SK-N-SH treated with all-trans-retinoic acid at 6 μM for 48 hours (cell line): Measurements from ENCODE around the gene RABGAP1L.

ENCODE experiments used
- ARNTL ChIP-seq: fragments of 450-650 bp; formaldehyde crosslinking; IDR thresholded peaks from 2 replicates; pipeline ENCODE4 v1.5.0; 2020; ENCODE audit warnings: low read depth, mild to moderate bottlenecking, moderate library complexity, borderline replicate concordance
- BACH2 ChIP-seq: fragments of 250-450 bp; sonication (Bioruptor Pico); IDR thresholded peaks from 2 replicates; pipeline ENCODE4 v1.9.0; 2021; ENCODE audit warnings: mild to moderate bottlenecking, borderline replicate concordance
- CREB5 ChIP-seq: fragments of 250-450 bp; sonication (Bioruptor Pico); IDR thresholded peaks from 2 replicates; pipeline ENCODE4 v1.5.1; 2020; ENCODE audit warnings: low read depth, mild to moderate bottlenecking, moderate library complexity
- CSRNP3 ChIP-seq: fragments of 250-450 bp; sonication (Bioruptor Pico); IDR thresholded peaks from 2 replicates; pipeline ENCODE4 v1.5.1; 2021; ENCODE audit warnings: mild to moderate bottlenecking, moderate library complexity
- ESRRG ChIP-seq: fragments of 250-450 bp; sonication (Bioruptor Pico); IDR thresholded peaks from 2 replicates; pipeline ENCODE4 v1.6.1; 2021; ENCODE audit warnings: mild to moderate bottlenecking
- ISL1 ChIP-seq: fragments of 250-450 bp; sonication (Bioruptor Pico); IDR thresholded peaks from 2 replicates; pipeline ENCODE4 v2.1.2; 2022; ENCODE audit warnings: mild to moderate bottlenecking, moderate library complexity
- SNAI2 ChIP-seq: fragments of 250-450 bp; sonication (Bioruptor Pico); IDR thresholded peaks from 2 replicates; pipeline ENCODE4 v1.5.0; 2020; ENCODE audit warnings: mild to moderate bottlenecking, moderate library complexity
- TOX ChIP-seq: fragments of 250-450 bp; sonication (Bioruptor Pico); IDR thresholded peaks from 2 replicates; pipeline ENCODE4 v1.8.0; 2021; ENCODE audit warnings: mild to moderate bottlenecking, moderate library complexity, borderline replicate concordance
- ZFP3 ChIP-seq: fragments of 250-450 bp; sonication (Bioruptor Pico); IDR thresholded peaks from 2 replicates; pipeline ENCODE4 v1.5.0; 2020; ENCODE audit warnings: mild to moderate bottlenecking, moderate library complexity
- ZFP30 ChIP-seq: fragments of 450-650 bp; formaldehyde crosslinking; IDR thresholded peaks from 2 replicates; pipeline ENCODE4 v1.5.0; 2022; ENCODE audit warnings: mild to moderate bottlenecking, moderate library complexity
- ZNF565 ChIP-seq: fragments of 450-650 bp; formaldehyde crosslinking; conservative IDR thresholded peaks from 2 replicates; pipeline ENCODE4 v1.5.0; 2020; ENCODE audit warnings: low read depth, mild to moderate bottlenecking, moderate library complexity
- TF ChIP-seq, protein P1 (sequence below): fragments of 250-450 bp; sonication (Bioruptor Pico); IDR thresholded peaks from 2 replicates; pipeline ENCODE4 v1.8.0; 2020; ENCODE audit warnings: mild to moderate bottlenecking, moderate library complexity, borderline replicate concordance
- TF ChIP-seq, protein P2 (sequence below): fragments of 250-450 bp; sonication (Bioruptor Pico); IDR thresholded peaks from 2 replicates; pipeline ENCODE4 v1.5.0; 2020; ENCODE audit warnings: mild to moderate bottlenecking, moderate library complexity

GRCh38 chr1:174118751-174119150 is 40.6 kb upstream of the RABGAP1L start:
- TF ChIP-seq ISL1 (CRISPR knock-in tag) = no peak
- no peak for TF ChIP-seq TOX (CRISPR knock-in tag)
- TF ChIP-seq CSRNP3 = no peak
- no peak for TF ChIP-seq ZFP30
- TF ChIP-seq CREB5 (CRISPR knock-in tag) = no peak
- TF ChIP-seq SNAI2 = no peak
- TF ChIP-seq ESRRG (CRISPR knock-in tag) = no peak
- TF ChIP-seq, protein P1, sequence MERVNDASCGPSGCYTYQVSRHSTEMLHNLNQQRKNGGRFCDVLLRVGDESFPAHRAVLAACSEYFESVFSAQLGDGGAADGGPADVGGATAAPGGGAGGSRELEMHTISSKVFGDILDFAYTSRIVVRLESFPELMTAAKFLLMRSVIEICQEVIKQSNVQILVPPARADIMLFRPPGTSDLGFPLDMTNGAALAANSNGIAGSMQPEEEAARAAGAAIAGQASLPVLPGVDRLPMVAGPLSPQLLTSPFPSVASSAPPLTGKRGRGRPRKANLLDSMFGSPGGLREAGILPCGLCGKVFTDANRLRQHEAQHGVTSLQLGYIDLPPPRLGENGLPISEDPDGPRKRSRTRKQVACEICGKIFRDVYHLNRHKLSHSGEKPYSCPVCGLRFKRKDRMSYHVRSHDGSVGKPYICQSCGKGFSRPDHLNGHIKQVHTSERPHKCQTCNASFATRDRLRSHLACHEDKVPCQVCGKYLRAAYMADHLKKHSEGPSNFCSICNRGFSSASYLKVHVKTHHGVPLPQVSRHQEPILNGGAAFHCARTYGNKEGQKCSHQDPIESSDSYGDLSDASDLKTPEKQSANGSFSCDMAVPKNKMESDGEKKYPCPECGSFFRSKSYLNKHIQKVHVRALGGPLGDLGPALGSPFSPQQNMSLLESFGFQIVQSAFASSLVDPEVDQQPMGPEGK (CRISPR knock-in tag) = no peak
- TF ChIP-seq BACH2 (CRISPR knock-in tag) = no peak
- TF ChIP-seq, protein P2, sequence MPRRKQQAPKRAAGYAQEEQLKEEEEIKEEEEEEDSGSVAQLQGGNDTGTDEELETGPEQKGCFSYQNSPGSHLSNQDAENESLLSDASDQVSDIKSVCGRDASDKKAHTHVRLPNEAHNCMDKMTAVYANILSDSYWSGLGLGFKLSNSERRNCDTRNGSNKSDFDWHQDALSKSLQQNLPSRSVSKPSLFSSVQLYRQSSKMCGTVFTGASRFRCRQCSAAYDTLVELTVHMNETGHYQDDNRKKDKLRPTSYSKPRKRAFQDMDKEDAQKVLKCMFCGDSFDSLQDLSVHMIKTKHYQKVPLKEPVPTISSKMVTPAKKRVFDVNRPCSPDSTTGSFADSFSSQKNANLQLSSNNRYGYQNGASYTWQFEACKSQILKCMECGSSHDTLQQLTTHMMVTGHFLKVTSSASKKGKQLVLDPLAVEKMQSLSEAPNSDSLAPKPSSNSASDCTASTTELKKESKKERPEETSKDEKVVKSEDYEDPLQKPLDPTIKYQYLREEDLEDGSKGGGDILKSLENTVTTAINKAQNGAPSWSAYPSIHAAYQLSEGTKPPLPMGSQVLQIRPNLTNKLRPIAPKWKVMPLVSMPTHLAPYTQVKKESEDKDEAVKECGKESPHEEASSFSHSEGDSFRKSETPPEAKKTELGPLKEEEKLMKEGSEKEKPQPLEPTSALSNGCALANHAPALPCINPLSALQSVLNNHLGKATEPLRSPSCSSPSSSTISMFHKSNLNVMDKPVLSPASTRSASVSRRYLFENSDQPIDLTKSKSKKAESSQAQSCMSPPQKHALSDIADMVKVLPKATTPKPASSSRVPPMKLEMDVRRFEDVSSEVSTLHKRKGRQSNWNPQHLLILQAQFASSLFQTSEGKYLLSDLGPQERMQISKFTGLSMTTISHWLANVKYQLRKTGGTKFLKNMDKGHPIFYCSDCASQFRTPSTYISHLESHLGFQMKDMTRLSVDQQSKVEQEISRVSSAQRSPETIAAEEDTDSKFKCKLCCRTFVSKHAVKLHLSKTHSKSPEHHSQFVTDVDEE (CRISPR knock-in tag) = no peak
- no peak for TF ChIP-seq ZFP3 (CRISPR knock-in tag)
- TF ChIP-seq ARNTL = no peak
- no peak for TF ChIP-seq ZNF565
